ENCODE data around the gene ISX. TPM values are rescaled to one million over a fixed set of nuclear protein-coding genes. Genes with fewer than 3 reads are reported as not detected.

The ISX gene
- total RNA-seq, 1 donor = not detected

DNA sequence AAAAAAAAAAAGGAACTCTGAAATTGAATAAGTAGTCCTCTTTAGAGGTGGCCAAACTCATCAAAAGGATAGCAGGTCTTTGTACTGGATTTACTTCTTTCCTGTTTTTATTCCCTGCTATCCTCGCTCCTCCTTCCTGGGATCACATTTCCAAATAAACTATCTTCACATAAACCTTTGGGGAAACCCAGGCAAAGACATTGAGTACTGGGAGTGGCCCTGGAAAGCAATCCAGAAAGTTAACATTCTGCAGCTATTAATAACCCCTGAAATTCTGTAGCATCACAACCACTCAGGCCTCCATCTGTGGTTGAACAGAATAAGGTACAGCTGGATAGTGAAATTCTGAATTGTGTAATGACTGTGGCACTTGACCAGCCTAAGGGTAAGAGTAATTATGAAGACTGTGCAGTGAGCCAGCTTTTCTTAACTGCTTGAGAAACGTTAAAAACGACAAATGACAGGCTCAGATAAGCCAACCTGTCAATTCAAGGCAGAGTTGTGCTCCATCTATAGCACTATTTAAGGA, 58.8 kb downstream of the ISX start:
- Histone ChIP-seq H3K79me2 (ENCODE audit: insufficient read depth, low read length) (no peaks in the 10 kb centered on the region), H4K20me1 (ENCODE audit: insufficient read depth, low read length) (no peaks in the 10 kb centered on the region), H3K36me3 (ENCODE audit: insufficient read depth, low read length) (no peaks in the 10 kb centered on the region), H3K4me1 (ENCODE audit: insufficient read depth, low read length) (no peaks in the 10 kb centered on the region), H3K4me2 (ENCODE audit: insufficient read depth, low read length) (no peak overlapping the region), H3K27me3 (ENCODE audit: insufficient read depth, low read length) (no peaks in the 10 kb centered on the region), H3K27ac (ENCODE audit: low read depth, low read length) (no peak overlapping the region), H3K9me3 (ENCODE audit: low read depth, low read length) (no peaks in the 10 kb centered on the region), H2AFZ (ENCODE audit: low read length) (no peak overlapping the region), H3K4me3 (ENCODE audit: insufficient read depth, low read length) (no peak overlapping the region)
- no peak for DNase-seq (ENCODE audit: insufficient read length, low spot score, missing footprints)
- no peak for TF ChIP-seq CTCF (IDR thresholded peaks at IDR 0.05; ENCODE audit: extremely low read depth, low read depth, low read length)

DNA sequence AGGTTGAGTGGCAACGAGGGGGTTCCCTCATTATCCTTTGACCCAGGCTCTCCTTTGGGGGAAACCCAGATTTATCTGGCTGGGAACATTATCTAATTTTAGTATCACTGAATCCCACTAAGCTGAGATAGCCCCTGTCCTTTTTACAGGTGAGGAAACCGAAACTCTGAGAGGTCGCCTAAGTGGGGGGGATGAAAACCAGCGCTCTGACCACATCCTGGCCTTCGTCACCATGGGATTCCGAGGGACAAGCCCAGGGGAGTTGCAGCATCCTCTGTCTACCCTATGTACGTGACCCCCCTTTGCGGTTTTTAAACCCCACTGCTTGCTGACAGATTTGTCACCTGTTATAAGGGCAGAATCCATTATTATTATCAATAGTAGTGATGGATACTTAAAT, 61.0 kb downstream of the ISX start:
- DNase-seq (ENCODE audit: insufficient read length, low spot score, missing footprints) = no peak
- Histone ChIP-seq H3K4me1 (ENCODE audit: insufficient read depth, low read length) (no peaks in the 10 kb centered on the region), H3K79me2 (ENCODE audit: insufficient read depth, low read length) (no peaks in the 10 kb centered on the region), H3K27me3 (ENCODE audit: insufficient read depth, low read length) (no peaks in the 10 kb centered on the region), H2AFZ (ENCODE audit: low read length) (no peak overlapping the region), H3K27ac (ENCODE audit: low read depth, low read length) (no peak overlapping the region), H3K4me3 (ENCODE audit: insufficient read depth, low read length) (no peak overlapping the region), H4K20me1 (ENCODE audit: insufficient read depth, low read length) (no peaks in the 10 kb centered on the region), H3K36me3 (ENCODE audit: insufficient read depth, low read length) (no peaks in the 10 kb centered on the region), H3K4me2 (ENCODE audit: insufficient read depth, low read length) (no peak overlapping the region), H3K9me3 (ENCODE audit: low read depth, low read length) (no peaks in the 10 kb centered on the region)
- TF ChIP-seq CTCF (IDR thresholded peaks at IDR 0.05; ENCODE audit: extremely low read depth, low read depth, low read length) = no peak

DNA sequence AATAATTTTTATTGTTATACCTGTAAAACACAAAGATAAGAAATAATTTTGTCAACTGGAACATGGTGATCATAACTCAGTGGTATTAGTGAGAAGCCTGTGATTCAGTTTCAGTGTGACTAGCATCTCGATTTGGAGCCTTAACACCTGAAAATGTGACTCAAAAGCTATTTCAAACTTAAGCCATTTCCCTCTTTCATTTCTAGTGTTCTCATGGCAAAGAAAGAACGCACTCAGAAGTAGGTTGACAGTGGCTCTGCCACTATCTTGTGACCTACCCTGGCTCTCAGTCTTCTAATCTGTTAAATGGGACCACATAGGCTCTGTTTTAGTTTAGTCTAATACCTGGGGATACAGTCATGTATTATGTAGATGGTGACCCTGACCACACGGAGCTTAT, 62.7 kb downstream of the ISX start:
- H3K27ac ChIP-seq (ENCODE audit: low read depth, low read length) = no peak overlapping the region
- DNase-seq (ENCODE audit: insufficient read length, low spot score, missing footprints) = no peak
- no peak overlapping the region for H2AFZ ChIP-seq (ENCODE audit: low read length)
- no peaks in the 10 kb centered on the region for H3K79me2 ChIP-seq (ENCODE audit: insufficient read depth, low read length)
- H3K27me3 ChIP-seq (ENCODE audit: insufficient read depth, low read length) = no peaks in the 10 kb centered on the region
- no peak overlapping the region for H3K4me3 ChIP-seq (ENCODE audit: insufficient read depth, low read length)
- TF ChIP-seq CTCF (IDR thresholded peaks at IDR 0.05; ENCODE audit: extremely low read depth, low read depth, low read length) = no peak
- no peaks in the 10 kb centered on the region for H3K9me3 ChIP-seq (ENCODE audit: low read depth, low read length)
- no peak overlapping the region for H3K4me2 ChIP-seq (ENCODE audit: insufficient read depth, low read length)
- H4K20me1 ChIP-seq (ENCODE audit: insufficient read depth, low read length) = no peaks in the 10 kb centered on the region
- no peaks in the 10 kb centered on the region for H3K4me1 ChIP-seq (ENCODE audit: insufficient read depth, low read length)
- no peaks in the 10 kb centered on the region for H3K36me3 ChIP-seq (ENCODE audit: insufficient read depth, low read length)

GRCh38 chr22:35131525-35132000, 65.6 kb downstream of the ISX start:
- H3K4me1 ChIP-seq (ENCODE audit: insufficient read depth, low read length) = no peaks in the 10 kb centered on the region
- no peaks in the 10 kb centered on the region for H3K36me3 ChIP-seq (ENCODE audit: insufficient read depth, low read length)
- H4K20me1 ChIP-seq (ENCODE audit: insufficient read depth, low read length) = no peaks in the 10 kb centered on the region
- no peak overlapping the region for H3K4me2 ChIP-seq (ENCODE audit: insufficient read depth, low read length)
- TF ChIP-seq CTCF (IDR thresholded peaks at IDR 0.05; ENCODE audit: extremely low read depth, low read depth, low read length) = no peak
- H3K27ac ChIP-seq (ENCODE audit: low read depth, low read length) = no peak overlapping the region
- no peak for DNase-seq (ENCODE audit: insufficient read length, low spot score, missing footprints)
- no peak overlapping the region for H2AFZ ChIP-seq (ENCODE audit: low read length)
- no peaks in the 10 kb centered on the region for H3K27me3 ChIP-seq (ENCODE audit: insufficient read depth, low read length)
- H3K79me2 ChIP-seq (ENCODE audit: insufficient read depth, low read length) = no peaks in the 10 kb centered on the region
- no peak overlapping the region for H3K4me3 ChIP-seq (ENCODE audit: insufficient read depth, low read length)
- no peaks in the 10 kb centered on the region for H3K9me3 ChIP-seq (ENCODE audit: low read depth, low read length)

Data from osteoblast (primary cell).